Gastrocnemius medialis (tissue), 4 donors: ENCODE data around the gene EIPR1. TPM values are rescaled to one million over a fixed set of nuclear protein-coding genes. Genes with fewer than 3 reads are reported as not detected.

ENCODE experiments used
- ATAC-seq, 2 donors: fragments of 150-250 bp; one replicate each; pipeline ENCODE4 v1.9.1; 2016
- DNase-seq, 2 donors: peaks; one replicate each; pipeline ENCODE4 v3.0.0-alpha.2; 2019
- H3K27ac ChIP-seq, 4 donors: fragments of 200-600 bp; sonication (generic); 1 replicate in 1 of 4; 2 replicates in 3 of 4; pipeline ENCODE4 v1.5.1; 2016 to 2018; ENCODE audit warnings: mild to moderate bottlenecking in 2 of 4, moderate library complexity in 1 of 4
- H3K27me3 ChIP-seq, 3 donors: fragments of 200-600 bp; sonication (generic) in 2 of 3; 1 replicate in 1 of 3; 2 replicates in 2 of 3; pipeline versions ENCODE4 v1.5.1 to v1.6.0; 2016 to 2019; ENCODE audit warnings: mild to moderate bottlenecking in 1 of 3, moderate library complexity in 1 of 3
- H3K36me3 ChIP-seq, 2 donors: fragments of 200-600 bp; sonication (generic) in 1 of 2; one replicate each; pipeline ENCODE4 v1.5.1; 2017 to 2018
- H3K4me1 ChIP-seq, 2 donors: fragments of 200-600 bp; sonication (generic) in 1 of 2; one replicate each; pipeline ENCODE4 v1.5.1; 2016 to 2017; ENCODE audit warnings: mild to moderate bottlenecking in 2 of 2
- H3K4me3 ChIP-seq, 4 donors: fragments of 200-600 bp; sonication (generic) in 3 of 4; 1 replicate in 1 of 4; 2 replicates in 3 of 4; pipeline ENCODE4 v1.5.1; 2016 to 2019; ENCODE audit warnings: mild to moderate bottlenecking in 2 of 4
- H3K9me3 ChIP-seq, 3 donors: fragments of 200-600 bp; sonication (generic) in 2 of 3; 1 replicate in 1 of 3; 2 replicates in 2 of 3; pipeline ENCODE4 v1.5.1; 2016 to 2019
- POLR2A ChIP-seq, 2 donors: fragments of 450-650 bp; IDR thresholded peaks; one replicate each; pipeline ENCODE4 v1.6.1; 2017; ENCODE audit warnings: antibody characterized with exemption in 2 of 2, mild to moderate bottlenecking in 2 of 2, moderate library complexity in 2 of 2
- in situ Hi-C, 4 donors: fragments of 200-750 bp; cut with MboI; loops; one replicate each; pipeline versions ENCODE4 v1.15.0 to v1.8.0; 2017; ENCODE audit warnings: low sequenced_read_pairs in 4 of 4
- intact Hi-C: fragments of 100-400 bp; cut with DNase I; formaldehyde crosslinking; loops from one replicate; pipeline ENCODE4 v1.15.1; 2023; ENCODE audit warnings: low total_unique reads
- total RNA-seq, 4 donors: library from RNA; depleted of rRNA; stranded (reverse); fragments of >200 nt; gene quantifications; one replicate each; pipeline versions ENCODE4 v1.1.0 to v1.2.3, GENCODE V29; 2016
- TF ChIP-seq, protein P1 (sequence below), 5 experiments: fragments of 450-650 bp in 3 of 5; fragments of 200-600 bp in 2 of 5; sonication (generic) in 2 of 5; IDR thresholded peaks in 4 of 5; conservative IDR thresholded peaks in 1 of 5; 1 replicate in 4 of 5; 2 replicates in 1 of 5; pipeline ENCODE4 v1.5.1; 2016 to 2019; ENCODE audit warnings: antibody characterized with exemption in 5 of 5, mild to moderate bottlenecking in 3 of 5, moderate library complexity in 3 of 5

EIPR1 gene
- total RNA-seq, 4 donors from 2014 or later, result 23.2 to 30.5 (median 24.4) TPM

DNA sequence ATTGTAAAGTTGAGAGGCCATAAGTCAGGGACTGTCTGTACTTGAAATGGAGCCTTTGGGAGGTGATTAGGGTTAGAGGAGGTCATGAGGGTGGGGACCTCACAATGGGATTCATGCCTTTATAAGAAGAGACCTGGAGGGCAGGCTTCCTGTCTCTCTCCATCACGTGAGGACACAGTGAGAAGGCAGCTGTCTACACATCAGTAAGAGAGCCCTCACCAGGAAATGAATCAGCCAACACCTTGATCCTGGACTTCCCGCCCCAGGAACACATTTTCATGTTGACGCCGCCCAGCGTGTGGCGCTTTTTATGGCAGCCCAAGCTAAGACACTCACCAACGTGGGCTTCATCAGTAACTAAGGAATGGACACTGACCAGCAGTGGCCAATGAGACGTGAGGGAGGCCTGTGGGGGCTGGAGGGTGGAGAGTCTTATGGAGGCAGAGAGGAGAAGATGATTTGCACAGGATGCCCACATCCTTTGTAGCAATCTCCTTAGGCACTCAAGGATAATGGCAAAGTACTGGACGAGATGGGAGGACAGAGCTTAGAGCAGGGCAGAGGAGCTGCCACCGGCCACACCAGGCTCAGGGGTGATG is 162.7 kb downstream of the EIPR1 start:
- H3K27me3 ChIP-seq, result no peaks in the 10 kb centered on the region
- in situ Hi-C loops (no loop called here), intact Hi-C loops (no loop called here)
- ATAC-seq (no peak), DNase-seq (no peak)
- no peak overlapping the region for H3K4me3 ChIP-seq
- H3K27ac ChIP-seq, result no peak overlapping the region
- H3K9me3 ChIP-seq, result no peaks in the 10 kb centered on the region
- H3K36me3 ChIP-seq, result no peaks in the 10 kb centered on the region
- H3K4me1 ChIP-seq, result no peaks in the 10 kb centered on the region
- TF ChIP-seq, protein P1, sequence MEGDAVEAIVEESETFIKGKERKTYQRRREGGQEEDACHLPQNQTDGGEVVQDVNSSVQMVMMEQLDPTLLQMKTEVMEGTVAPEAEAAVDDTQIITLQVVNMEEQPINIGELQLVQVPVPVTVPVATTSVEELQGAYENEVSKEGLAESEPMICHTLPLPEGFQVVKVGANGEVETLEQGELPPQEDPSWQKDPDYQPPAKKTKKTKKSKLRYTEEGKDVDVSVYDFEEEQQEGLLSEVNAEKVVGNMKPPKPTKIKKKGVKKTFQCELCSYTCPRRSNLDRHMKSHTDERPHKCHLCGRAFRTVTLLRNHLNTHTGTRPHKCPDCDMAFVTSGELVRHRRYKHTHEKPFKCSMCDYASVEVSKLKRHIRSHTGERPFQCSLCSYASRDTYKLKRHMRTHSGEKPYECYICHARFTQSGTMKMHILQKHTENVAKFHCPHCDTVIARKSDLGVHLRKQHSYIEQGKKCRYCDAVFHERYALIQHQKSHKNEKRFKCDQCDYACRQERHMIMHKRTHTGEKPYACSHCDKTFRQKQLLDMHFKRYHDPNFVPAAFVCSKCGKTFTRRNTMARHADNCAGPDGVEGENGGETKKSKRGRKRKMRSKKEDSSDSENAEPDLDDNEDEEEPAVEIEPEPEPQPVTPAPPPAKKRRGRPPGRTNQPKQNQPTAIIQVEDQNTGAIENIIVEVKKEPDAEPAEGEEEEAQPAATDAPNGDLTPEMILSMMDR (IDR thresholded peaks at IDR 0.05 in 4 of 5, conservative IDR thresholded peaks at IDR 0.05 in 1 of 5), result no peak
- no peak for TF ChIP-seq POLR2A (IDR thresholded peaks at IDR 0.05)

DNA sequence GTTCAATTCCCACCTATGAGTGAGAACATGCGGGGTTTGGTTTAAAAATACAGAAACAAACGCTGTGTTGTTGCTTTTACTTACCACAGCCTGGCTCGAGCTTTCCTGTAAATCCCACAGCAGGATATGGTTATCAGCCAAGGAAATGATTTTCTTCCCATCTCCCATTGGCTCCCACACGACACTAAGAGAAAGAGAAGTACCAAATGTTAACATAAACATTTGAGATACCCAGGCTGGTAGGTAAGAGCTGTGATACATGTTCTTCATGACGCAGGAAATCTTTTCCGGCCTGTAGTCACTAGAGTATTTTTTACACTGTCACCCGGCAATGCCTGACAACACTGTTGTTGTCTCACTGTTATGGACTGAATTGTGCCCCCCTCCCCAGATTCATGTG is 163.6 kb downstream of the EIPR1 start:
- no peak for TF ChIP-seq POLR2A (IDR thresholded peaks at IDR 0.05)
- TF ChIP-seq, protein P1 (IDR thresholded peaks at IDR 0.05 in 4 of 5, conservative IDR thresholded peaks at IDR 0.05 in 1 of 5), result no peak
- intact Hi-C loops, result no loop called here
- no peaks in the 10 kb centered on the region for H3K27me3 ChIP-seq
- H3K9me3 ChIP-seq, result no peaks in the 10 kb centered on the region
- no peaks in the 10 kb centered on the region for H3K36me3 ChIP-seq
- in situ Hi-C loops, result no loop called here
- DNase-seq (no peak), ATAC-seq (no peak)
- H3K27ac ChIP-seq, result no peak overlapping the region
- H3K4me3 ChIP-seq, result no peak overlapping the region
- H3K4me1 ChIP-seq, result no peaks in the 10 kb centered on the region

DNA sequence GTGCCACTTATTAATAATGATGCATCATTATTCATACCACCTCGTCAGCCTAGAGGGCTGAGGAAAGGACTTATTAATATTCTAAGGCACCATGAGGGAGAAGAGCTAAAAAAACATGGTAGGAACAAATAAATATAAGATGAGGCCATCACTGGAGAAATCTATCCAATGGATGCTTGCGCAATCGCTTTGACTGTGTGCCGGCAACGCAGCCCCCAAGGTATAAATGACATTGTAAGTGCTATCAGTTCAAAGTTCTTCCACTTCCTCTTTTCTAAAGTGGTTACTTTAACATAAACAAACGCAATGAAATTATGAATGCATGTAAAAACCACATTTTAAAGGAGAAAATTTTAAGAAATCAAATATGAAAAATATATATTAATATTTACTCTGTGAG is 164.6 kb downstream of the EIPR1 start:
- DNase-seq, result no peak
- Histone ChIP-seq H3K36me3 (no peaks in the 10 kb centered on the region), H3K27me3 (no peaks in the 10 kb centered on the region), H3K27ac (no peak overlapping the region), H3K4me3 (no peak overlapping the region), H3K9me3 (no peaks in the 10 kb centered on the region), H3K4me1 (no peaks in the 10 kb centered on the region)
- no peak for ATAC-seq
- TF ChIP-seq POLR2A (IDR thresholded peaks at IDR 0.05), result no peak
- TF ChIP-seq, protein P1 (IDR thresholded peaks at IDR 0.05 in 4 of 5, conservative IDR thresholded peaks at IDR 0.05 in 1 of 5), result no peak
- intact Hi-C loops (no loop called here), in situ Hi-C loops (no loop called here)

DNA sequence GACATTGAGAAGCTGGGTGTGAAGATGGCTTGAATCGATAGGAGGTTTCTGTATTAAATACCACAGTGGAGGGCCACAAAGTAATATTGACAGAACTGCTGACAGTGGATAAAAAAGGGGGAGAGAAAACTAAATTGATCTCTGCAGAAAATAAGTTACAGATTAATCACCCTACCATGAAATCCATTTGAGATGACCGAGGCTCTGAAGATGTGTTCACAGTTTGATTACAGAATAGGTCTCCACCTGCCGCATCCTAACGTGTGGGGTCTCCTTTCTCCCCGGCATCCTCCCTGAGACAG is 165.6 kb downstream of the EIPR1 start:
- DNase-seq (no peak), ATAC-seq (no peak)
- Histone ChIP-seq H3K36me3 (no peaks in the 10 kb centered on the region), H3K27me3 (no peaks in the 10 kb centered on the region), H3K9me3 (no peaks in the 10 kb centered on the region), H3K4me1 (no peaks in the 10 kb centered on the region), H3K4me3 (no peak overlapping the region), H3K27ac (no peak overlapping the region)
- in situ Hi-C loops, result no loop called here
- no peak for TF ChIP-seq POLR2A (IDR thresholded peaks at IDR 0.05)
- TF ChIP-seq, protein P1 (IDR thresholded peaks at IDR 0.05 in 4 of 5, conservative IDR thresholded peaks at IDR 0.05 in 1 of 5), result no peak
- intact Hi-C loops, result no loop called here
